Erythroblast (primary cell): ENCODE measurements around the gene ABHD12.

Source experiments
- DNase-seq, 2 experiments: peaks; one replicate each; lab custom pipeline; 2025; lab: John Stamatoyannopoulos, UW
- GATA1 ChIP-seq: IDR thresholded peaks from 2 replicates; pipeline ENCODE4 v1.6.1; 2011; ENCODE audit warnings: low read depth, mild to moderate bottlenecking, control low read depth, low read length, moderate library complexity
- POLR2A ChIP-seq: IDR thresholded peaks from 2 replicates; pipeline ENCODE4 v1.6.1; 2011; ENCODE audit warnings: mild to moderate bottlenecking, low read length

The ABHD12 gene

DNA sequence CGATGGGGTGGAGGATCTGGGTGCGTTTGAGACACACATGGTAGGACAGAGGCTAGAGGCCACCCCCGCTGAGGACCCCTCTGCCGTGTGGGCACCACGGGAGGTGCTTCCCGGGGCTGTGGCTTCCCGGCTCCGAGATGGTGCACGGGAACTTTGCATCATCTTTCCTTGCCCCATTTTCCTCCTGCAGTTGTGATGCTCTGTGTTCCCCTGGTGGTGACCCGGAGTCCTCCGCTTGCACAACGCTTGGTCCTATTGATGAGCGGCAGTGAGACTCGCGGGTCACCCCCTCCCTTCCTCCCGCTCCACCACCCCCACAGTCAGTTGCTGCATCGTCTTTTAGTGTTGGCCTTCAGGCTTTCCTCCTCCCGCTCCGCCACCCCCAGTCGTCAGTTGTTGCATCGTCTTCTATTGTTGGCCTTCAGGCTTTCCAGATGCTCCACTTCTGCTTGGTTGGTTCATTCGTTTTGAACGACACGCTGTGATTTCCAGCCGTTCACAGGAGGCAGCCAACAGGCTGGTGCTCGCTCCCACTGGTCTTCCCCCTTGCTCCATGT lies 105.5 kb downstream of the ABHD12 start:
- DNase-seq, result no peak

DNA sequence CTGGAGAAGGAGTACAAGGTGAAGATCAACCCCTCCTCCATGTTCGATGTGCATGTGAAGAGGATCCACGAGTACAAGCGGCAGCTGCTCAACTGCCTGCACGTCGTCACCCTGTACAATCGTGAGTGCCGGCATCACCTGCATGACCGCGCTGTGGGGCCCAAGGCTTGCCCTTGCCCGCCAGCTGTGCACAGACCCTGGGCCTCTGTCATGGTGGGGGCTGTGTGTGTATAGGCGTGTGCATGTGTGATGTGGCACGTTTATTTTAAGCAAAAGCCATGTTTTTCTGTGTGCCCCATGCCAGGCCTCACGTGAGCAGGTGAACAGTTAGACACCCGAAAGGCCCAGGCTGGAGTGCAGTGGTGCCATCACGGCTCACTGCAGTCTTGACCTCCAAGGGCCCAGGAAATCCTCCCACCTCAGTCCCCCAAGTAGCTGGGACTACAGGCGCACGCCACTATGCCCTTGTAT lies 106.5 kb downstream of the ABHD12 start:
- TF ChIP-seq POLR2A (no peak), GATA1 (no peak)
- no peak for DNase-seq

More for the DNA sequence above, 105.5 kb downstream of the ABHD12 start:
- TF ChIP-seq POLR2A (no peak), GATA1 (no peak)

DNA sequence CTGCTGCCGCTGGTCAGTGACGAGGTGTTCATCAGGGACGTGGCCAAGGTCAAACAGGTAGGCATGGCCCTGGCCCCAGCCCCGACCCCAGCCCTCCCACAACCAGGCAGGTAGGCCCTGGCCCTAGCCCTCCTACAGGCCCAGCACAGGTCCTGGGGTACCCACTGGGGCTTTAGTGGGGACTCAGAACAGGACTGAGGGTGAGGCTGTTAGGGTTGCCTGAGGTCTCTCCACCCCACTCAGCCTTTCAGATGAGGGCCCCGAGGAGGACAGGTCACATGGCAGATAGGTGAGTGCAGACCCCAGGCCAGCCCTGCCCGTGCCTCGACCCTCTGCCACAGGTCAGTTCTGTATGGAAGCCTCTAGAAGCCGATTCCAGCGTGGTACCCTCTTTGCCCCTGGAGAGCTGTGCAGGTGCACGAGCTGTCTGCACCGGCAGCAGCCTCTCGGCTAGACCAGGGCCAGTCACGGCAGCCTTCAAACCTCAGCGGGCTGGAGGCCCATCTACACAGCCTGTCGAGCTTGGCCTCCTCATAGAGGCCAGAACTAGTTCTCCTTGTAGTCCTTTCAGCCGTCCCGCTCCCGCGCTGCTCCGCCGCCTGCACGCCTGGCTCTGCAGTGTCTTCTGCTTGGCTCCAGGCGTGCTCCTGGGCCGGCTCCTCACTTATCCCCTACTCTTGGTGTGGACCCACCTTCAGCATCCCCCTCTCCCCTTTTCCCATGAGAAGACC lies 107.2 kb downstream of the ABHD12 start:
- TF ChIP-seq GATA1, result no peak
- TF ChIP-seq POLR2A, result no peak
- DNase-seq, result no peak

DNA sequence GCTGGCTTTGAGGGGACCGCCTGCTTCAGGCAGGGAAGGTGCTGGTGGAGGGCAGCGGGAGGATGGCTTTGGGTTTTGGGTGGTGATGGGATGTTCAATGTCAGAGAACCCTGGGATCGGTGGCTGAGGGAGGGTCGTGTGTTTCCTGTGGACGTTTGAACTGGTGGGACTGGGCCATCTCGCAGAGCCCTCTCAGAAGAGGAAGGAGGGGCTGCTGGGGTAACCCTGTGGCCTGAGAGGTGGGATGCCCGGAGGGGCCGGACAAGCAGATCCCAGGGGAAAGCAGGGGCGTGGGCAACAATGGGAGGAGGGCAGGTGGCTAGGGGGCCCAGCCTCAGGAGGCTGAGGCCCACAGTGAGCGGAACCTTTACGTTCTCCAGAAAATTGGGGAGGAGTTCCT lies 107.8 kb downstream of the ABHD12 start:
- DNase-seq, result no peak
- no peak for TF ChIP-seq GATA1
- no peak for TF ChIP-seq POLR2A

DNA sequence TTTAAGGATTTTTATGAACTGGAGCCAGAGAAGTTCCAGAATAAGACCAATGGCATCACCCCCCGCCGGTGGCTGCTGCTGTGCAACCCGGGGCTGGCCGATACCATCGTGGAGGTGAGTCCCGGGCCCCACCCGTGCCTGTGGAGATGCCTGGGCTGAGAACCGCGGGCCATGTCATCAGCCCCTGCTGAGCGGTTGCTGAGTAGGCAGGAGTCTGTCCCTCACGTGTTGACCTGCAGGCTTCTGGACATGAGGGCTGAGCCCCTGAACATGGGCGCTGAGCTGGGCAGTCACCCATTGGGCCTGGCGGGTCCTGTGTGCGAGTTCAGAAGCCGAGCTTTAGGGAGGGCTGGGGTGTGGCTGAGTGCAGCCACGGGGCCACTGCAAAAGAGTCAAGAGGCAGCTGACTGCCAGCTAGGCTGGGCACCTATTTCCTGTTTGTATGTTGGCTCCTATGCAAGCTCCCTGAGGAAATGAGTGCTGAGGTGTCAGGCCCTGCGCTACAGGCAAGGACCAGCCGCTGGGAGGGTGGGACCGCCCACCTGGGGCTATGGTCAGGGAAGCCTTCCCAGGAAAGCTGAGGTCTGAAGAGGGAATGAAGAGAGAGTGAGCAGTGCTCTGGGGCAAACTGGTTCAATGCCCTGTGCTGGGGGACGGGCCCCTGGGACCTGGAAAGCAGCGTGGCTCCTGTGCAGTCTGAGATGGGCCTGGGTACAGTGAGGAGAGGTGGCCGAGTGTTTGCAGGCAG lies 108.4 kb downstream of the ABHD12 start:
- DNase-seq, result no peak

DNA sequence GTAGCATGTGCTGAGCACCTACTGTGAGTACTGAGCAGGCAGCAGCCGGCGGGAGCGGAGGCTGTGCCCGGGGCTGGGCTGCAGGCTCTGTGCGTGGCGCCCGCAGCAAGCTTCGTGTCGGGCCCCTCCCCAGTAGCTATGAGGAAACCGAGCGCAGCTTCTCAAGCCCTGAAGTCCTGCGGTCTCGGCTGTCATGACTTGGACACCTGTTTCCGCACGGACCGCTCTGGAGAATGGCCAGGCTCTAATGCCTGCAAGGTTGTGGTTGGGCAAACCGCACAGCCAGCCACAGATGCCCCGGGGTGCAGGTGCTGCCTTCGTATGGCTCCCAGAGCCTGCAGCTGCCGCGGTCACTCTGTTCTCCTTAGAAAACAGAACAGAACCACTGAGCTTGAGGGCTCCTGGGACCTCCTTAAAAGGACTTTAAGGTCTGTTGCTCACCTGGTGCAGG lies 109.1 kb downstream of the ABHD12 start:
- DNase-seq, result no peak
- TF ChIP-seq GATA1 (no peak), POLR2A (no peak)

More for the DNA sequence above, 108.4 kb downstream of the ABHD12 start:
- TF ChIP-seq POLR2A (no peak), GATA1 (no peak)

DNA sequence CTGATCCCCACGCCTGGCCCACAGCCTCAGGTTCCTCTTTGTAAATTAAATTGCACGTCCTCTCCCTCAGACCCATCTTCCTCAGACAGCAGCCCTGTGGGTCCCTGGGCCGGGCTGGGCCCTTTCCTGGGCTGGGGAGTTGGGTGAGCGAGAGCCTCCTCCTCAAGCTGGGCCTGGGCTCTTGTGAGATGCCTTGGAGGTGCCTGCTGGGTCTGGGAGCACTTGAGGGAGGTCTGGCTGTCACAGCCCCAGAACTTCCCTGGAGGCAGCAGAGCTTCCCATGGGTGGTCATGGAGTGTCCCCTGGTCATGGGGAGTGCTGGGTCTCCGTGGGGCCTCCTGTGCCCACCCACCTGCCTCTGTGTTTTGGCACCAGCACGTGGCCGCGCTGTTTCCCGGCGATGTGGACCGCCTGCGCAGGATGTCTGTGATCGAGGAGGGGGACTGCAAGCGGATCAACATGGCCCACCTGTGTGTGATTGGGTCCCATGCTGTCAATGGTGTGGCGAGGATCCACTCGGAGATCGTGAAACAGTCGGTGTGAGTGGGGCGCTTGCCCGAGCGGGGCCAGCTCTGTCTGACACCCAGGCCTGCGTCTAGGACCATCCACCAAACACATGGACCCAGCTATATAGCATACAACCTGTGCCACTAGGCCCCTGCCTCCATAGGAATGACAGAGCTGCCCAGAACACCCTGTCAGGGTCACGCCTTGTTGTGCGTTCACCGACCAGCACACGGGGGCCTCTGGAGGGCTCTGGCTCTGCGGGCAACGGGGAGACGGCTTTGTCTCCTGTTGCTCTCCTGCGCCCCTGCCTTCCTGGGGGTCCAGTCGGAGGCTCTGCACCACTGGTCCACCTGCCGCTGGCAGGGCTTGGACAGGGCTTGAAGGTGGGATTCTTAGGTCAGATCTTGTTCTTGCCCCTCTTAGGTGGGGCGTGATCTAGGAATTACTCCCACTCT lies 109.8 kb downstream of the ABHD12 start:
- no peak for TF ChIP-seq GATA1
- TF ChIP-seq POLR2A, result no peak
- DNase-seq, result no peak

DNA sequence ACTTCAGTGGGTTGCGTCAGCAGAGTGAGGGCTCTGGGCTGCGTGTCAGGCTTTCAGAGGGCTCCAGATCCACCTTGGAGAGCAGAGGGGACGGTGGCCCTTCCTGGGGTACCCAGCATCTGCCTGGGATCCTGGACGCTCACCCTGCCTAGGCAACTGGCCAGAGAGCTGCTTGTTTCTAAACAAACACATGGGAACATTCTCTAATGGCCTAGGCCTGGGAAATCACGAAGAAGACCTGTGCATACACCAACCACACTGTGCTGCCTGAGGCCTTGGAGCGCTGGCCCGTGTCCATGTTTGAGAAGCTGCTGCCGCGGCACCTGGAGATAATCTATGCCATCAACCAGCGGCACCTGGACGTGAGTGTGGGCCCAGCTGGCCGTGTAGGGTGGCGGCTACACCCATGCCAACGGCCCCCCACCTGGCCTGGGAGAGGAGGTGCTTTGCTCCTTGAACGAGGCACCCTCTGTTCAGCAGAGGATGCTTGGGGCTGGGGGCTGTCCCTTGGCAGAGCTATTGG lies 110.5 kb downstream of the ABHD12 start:
- no peak for TF ChIP-seq POLR2A
- no peak for TF ChIP-seq GATA1
- no peak for DNase-seq

DNA sequence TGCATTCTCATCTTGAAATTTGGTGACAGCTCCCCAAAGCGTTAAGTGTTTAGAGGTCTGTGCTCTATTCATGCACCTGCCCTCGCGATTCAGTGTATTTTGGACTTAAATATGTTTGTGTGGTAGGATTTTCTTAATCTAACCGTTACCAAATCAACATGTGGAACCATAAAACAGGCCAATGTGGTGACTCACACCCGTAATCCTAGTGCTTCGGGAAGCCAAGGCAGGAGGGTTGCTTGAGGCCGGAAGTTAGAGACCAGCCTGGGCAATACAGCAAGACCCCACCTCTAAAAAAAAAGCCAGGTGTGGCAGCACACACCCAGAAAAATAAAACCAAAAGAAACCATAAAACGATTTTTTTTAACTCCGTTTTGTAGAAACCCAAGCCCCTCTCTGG lies 111.2 kb downstream of the ABHD12 start:
- no peak for DNase-seq

DNA sequence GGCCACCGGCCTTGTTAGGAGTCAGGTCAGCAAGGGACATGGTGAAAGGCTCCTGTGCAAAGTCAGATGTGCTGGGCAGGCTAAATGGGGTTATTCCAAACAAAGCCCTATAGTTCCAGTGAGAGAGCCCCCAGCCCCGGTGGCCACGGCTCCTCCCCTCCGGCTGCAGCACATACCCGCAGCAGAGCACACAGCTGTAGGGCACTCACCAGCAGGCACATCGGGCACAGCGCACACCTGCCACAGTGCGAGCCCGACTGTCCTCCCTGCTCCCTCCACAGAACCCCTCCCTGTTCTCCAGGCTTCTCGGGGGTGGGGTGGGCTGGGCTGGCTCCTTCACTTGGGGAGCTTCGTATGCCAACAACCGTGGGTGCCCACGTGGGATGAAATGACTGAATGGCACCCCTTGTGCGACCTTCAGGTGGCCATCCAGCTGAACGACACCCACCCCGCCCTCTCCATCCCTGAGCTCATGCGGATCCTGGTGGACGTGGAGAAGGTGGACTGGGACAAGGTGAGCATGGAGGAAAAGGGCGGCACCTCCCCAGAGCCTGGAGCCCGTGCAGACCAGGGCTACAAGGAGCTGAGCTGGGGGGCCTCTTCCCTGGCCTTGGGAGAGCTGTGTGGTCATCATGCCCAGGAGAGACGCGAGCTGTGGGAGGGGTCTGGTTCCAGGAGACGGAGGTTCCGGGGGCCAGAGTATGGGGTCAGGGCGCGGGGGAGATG lies 111.8 kb downstream of the ABHD12 start:
- TF ChIP-seq POLR2A, result no peak
- DNase-seq, result no peak

More for the DNA sequence above, 111.2 kb downstream of the ABHD12 start:
- TF ChIP-seq GATA1 (no peak), POLR2A (no peak)

DNA sequence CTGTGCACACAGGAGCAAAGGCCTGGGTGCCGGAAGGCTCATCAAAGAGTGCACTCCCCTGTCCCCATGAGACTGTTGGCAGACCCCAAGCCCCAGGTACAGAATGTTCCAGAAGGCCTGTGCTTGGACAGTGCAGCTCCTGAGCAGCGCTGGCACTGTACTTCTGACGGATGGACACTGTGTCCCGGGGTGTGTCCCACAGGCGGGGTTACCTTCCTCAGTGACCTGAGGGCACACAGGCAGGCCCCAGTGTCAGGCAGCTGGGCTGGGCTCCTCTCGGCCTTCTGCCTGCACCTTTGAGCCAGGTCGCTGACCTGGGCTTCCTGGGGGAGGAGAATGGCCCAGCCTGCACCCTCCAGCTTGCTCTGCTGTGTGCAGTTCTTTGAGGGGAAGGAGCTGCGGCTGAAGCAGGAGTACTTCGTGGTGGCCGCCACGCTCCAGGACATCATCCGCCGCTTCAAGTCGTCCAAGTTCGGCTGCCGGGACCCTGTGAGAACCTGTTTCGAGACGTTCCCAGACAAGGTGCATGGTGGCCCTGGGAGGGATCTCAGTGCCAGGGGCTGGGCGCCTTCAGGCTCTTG lies 112.6 kb downstream of the ABHD12 start:
- TF ChIP-seq POLR2A, result no peak
- DNase-seq, result no peak
